Measurements from ENCODE around the gene RPS6KB1. TPM values are rescaled to one million over a fixed set of nuclear protein-coding genes. Genes with fewer than 3 reads are reported as not detected.

RPS6KB1 gene
- polyA plus RNA-seq, 1 donor from 2014 or later = 25.3 TPM

GRCh38 chr17:59901604-59902003, 8.7 kb downstream of the RPS6KB1 start:
- Histone ChIP-seq H2AFZ (ENCODE audit: low read depth, low read length) (no peak overlapping the region), H3F3A (ENCODE audit: insufficient read depth, low read length, poor library complexity, severe bottlenecking) (no peaks in the 10 kb centered on the region), H4K20me1 (ENCODE audit: insufficient read depth) (no peaks in the 10 kb centered on the region), H3K9me3 (ENCODE audit: low read length) (no peaks in the 10 kb centered on the region), H3K79me2 (replicated peaks; ENCODE audit: insufficient read depth, low read length) (peaks cover 28% of the 10 kb centered on the region), H3K4me3 (ENCODE audit: low read length) (no peak overlapping the region), H3K27me3 (ENCODE audit: insufficient read depth, low read depth, low read length) (no peaks in the 10 kb centered on the region), H3K9me2 (ENCODE audit: insufficient read depth, low read length) (no peaks in the 10 kb centered on the region), H3K9ac (ENCODE audit: low read length) (no peak overlapping the region), H3K27ac (ENCODE audit: low read length) (no peak overlapping the region), H3K4me2 (ENCODE audit: low read length) (no peak overlapping the region), H3K36me3 (ENCODE audit: insufficient read depth, low read length) (no peaks in the 10 kb centered on the region)
- TF ChIP-seq TAF1 (IDR thresholded peaks at IDR 0.05; ENCODE audit: low read depth) = no peak
- TF ChIP-seq REST (IDR thresholded peaks at IDR 0.05; ENCODE audit: borderline replicate concordance) = no peak

DNA sequence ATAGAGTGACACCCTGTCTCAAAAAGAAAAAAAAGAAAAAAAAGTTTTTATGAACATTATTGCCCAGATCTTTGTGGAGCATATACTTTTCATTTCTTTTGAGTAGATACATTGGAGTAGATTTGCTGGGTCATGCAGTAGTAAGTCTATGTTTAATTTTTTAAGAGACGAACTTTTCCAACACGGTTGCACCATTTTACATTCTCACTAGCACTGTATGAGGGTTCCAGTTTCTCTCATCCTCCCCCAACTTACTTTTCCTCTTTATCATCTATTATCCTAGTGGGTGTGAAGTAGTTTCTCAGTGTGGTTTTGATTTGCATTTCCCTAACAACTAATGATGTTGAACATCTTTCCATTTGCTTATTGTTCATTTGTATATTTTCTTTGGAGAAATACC, 10.5 kb downstream of the RPS6KB1 start:
- peaks cover 19% of the 10 kb centered on the region for H3K79me2 ChIP-seq (replicated peaks; ENCODE audit: insufficient read depth, low read length)
- no peak overlapping the region for H2AFZ ChIP-seq (ENCODE audit: low read depth, low read length)
- no peak overlapping the region for H3K4me2 ChIP-seq (ENCODE audit: low read length)
- no peaks in the 10 kb centered on the region for H3K36me3 ChIP-seq (ENCODE audit: insufficient read depth, low read length)
- H3K9ac ChIP-seq (ENCODE audit: low read length) = no peak overlapping the region
- no peaks in the 10 kb centered on the region for H3K27me3 ChIP-seq (ENCODE audit: insufficient read depth, low read depth, low read length)
- H3F3A ChIP-seq (ENCODE audit: insufficient read depth, low read length, poor library complexity, severe bottlenecking) = no peaks in the 10 kb centered on the region
- no peak overlapping the region for H3K4me3 ChIP-seq (ENCODE audit: low read length)
- H3K9me2 ChIP-seq (ENCODE audit: insufficient read depth, low read length) = no peaks in the 10 kb centered on the region
- no peaks in the 10 kb centered on the region for H4K20me1 ChIP-seq (ENCODE audit: insufficient read depth)
- TF ChIP-seq EP300 (conservative IDR thresholded peaks at IDR 0.05; ENCODE audit: poor library complexity, severe bottlenecking) = no peak
- TF ChIP-seq RAD21 (conservative IDR thresholded peaks at IDR 0.05) = no peak
- no peak for TF ChIP-seq MXI1 (conservative IDR thresholded peaks at IDR 0.05; ENCODE audit: poor library complexity, severe bottlenecking)
- no peak for TF ChIP-seq EZH2 (IDR thresholded peaks at IDR 0.05; ENCODE audit: borderline replicate concordance, insufficient read depth, low read length, poor library complexity, severe bottlenecking)
- no peak for TF ChIP-seq SMC3 (conservative IDR thresholded peaks at IDR 0.05; ENCODE audit: poor library complexity)
- TF ChIP-seq CTCF (IDR thresholded peaks at IDR 0.05; ENCODE audit: poor library complexity, severe bottlenecking) = no peak
- TF ChIP-seq REST (IDR thresholded peaks at IDR 0.05; ENCODE audit: borderline replicate concordance) = no peak
- TF ChIP-seq TAF1 (IDR thresholded peaks at IDR 0.05; ENCODE audit: low read depth) = no peak
- TF ChIP-seq POLR2AphosphoS5 (IDR thresholded peaks at IDR 0.05) = no peak
- H3K9me3 ChIP-seq (ENCODE audit: low read length) = no peaks in the 10 kb centered on the region
- no peak overlapping the region for H3K27ac ChIP-seq (ENCODE audit: low read length)

All from neural cell (in vitro differentiated cells).